Mesendoderm (in vitro differentiated cells): ENCODE results near the gene OR2J3.

ENCODE experiments used
- DNase-seq: peaks from one replicate; pipeline ENCODE4 v3.0.0; 2013
- H2AK5ac ChIP-seq: 2 replicates; pipeline ENCODE4 v1.6.1; 2013; ENCODE audit warnings: low read length, inconsistent platforms
- H2BK120ac ChIP-seq: 2 replicates; pipeline ENCODE4 v1.6.1; 2013; ENCODE audit warnings: low read depth, mild to moderate bottlenecking, low read length, moderate library complexity, mixed read lengths
- H2BK15ac ChIP-seq: replicated peaks from 2 replicates; pipeline ENCODE4 v1.6.1; 2013; ENCODE audit warnings: low read depth, mild to moderate bottlenecking, moderate library complexity
- H2BK5ac ChIP-seq: 2 replicates; pipeline ENCODE4 v1.6.1; 2013; ENCODE audit warnings: low read length, inconsistent platforms
- H3K18ac ChIP-seq: 2 replicates; pipeline ENCODE4 v1.6.1; 2013; ENCODE audit warnings: mild to moderate bottlenecking, low read length, mixed read lengths
- H3K23ac ChIP-seq: one replicate; pipeline ENCODE4 v1.6.1; 2013; ENCODE audit warnings: low read length
- H3K27ac ChIP-seq: 2 replicates; pipeline ENCODE4 v1.5.1; 2013; ENCODE audit warnings: low read depth, mild to moderate bottlenecking, inconsistent platforms, low read length, moderate library complexity
- H3K27me3 ChIP-seq: 2 replicates; pipeline ENCODE4 v1.6.1; 2013; ENCODE audit warnings: low read length, control low read depth, mild to moderate bottlenecking, inconsistent platforms; ENCODE audit not compliant: insufficient read depth, poor library complexity
- H3K36me3 ChIP-seq: 2 replicates; pipeline ENCODE4 v1.6.1; 2013; ENCODE audit warnings: low read length, inconsistent platforms; ENCODE audit not compliant: control insufficient read depth, insufficient read depth
- H3K4ac ChIP-seq: one replicate; pipeline ENCODE4 v1.6.1; 2013; ENCODE audit warnings: low read depth, mild to moderate bottlenecking, low read length, moderate library complexity
- H3K4me1 ChIP-seq: 2 replicates; pipeline ENCODE4 v1.6.1; 2013; ENCODE audit warnings: low read depth, low read length, inconsistent platforms; ENCODE audit not compliant: control insufficient read depth
- H3K4me2 ChIP-seq: 2 replicates; pipeline ENCODE4 v1.6.1; 2013; ENCODE audit warnings: low read length
- H3K4me3 ChIP-seq: 2 replicates; pipeline ENCODE4 v1.5.1; 2013; ENCODE audit warnings: mild to moderate bottlenecking, low read length
- H3K56ac ChIP-seq: one replicate; pipeline ENCODE4 v1.6.1; 2013; ENCODE audit warnings: low read length
- H3K79me1 ChIP-seq: 2 replicates; pipeline ENCODE4 v1.6.1; 2013; ENCODE audit warnings: low read length, inconsistent platforms
- H3K79me2 ChIP-seq: 2 replicates; pipeline ENCODE4 v1.6.1; 2013; ENCODE audit warnings: mild to moderate bottlenecking, low read length; ENCODE audit not compliant: control insufficient read depth, insufficient read depth
- H3K9ac ChIP-seq: 2 replicates; pipeline ENCODE4 v1.6.1; 2013; ENCODE audit warnings: low read length, inconsistent platforms
- H4K5ac ChIP-seq: one replicate; pipeline ENCODE4 v1.6.1; 2013; ENCODE audit warnings: low read length
- H4K8ac ChIP-seq: one replicate; pipeline ENCODE4 v1.6.1; 2013; ENCODE audit warnings: low read depth, mild to moderate bottlenecking, control low read depth, low read length, moderate library complexity
- WGBS: extraction: QIAGEN DNeasy Blood & Tissue Kit; methylation state at CpG from one replicate; pipeline ENCODE4 v1.1.7; 2013; ENCODE audit warnings: low lambda C conversion rate, missing lambda C conversion rate; ENCODE audit not compliant: insufficient coverage; ENCODE audit errors: extremely low coverage; 5-methylcytosine and 5-hydroxymethylcytosine counted together

Gene OR2J3

DNA sequence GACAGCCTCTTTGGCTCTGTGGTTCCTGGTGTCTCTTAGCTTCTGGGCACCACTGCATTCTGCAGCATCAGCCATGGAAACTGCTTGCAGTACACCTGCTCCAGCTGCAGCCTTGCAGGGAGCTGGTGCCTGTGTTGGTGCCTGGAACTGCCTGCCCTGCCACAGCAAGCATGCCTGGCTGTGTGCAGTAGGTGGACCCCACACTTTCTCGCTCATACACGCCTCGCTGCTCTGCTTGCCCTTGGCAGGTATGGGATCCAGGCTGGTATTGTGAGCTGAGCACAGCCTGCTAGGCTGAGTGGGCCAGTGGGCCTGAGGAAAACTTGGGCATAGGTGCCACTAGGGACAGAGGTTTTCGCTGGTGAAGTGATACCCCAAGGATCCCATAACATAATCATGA lies 22.8 kb downstream of the OR2J3 start:
- Histone ChIP-seq H3K18ac (no peak overlapping the region), H3K23ac (no peak overlapping the region), H2BK120ac (no peak overlapping the region), H3K27ac (no peak overlapping the region), H3K4me1 (no peaks in the 10 kb centered on the region), H4K8ac (no peak overlapping the region), H3K36me3 (no peaks in the 10 kb centered on the region), H2BK15ac (no peak overlapping the region), H3K79me1 (no peaks in the 10 kb centered on the region), H3K4ac (no peak overlapping the region), H3K9ac (no peak overlapping the region), H3K79me2 (no peaks in the 10 kb centered on the region), H3K4me2 (no peak overlapping the region), H4K5ac (no peak overlapping the region), H2AK5ac (no peak overlapping the region), H3K56ac (no peak overlapping the region), H2BK5ac (no peak overlapping the region), H3K27me3 (no peaks in the 10 kb centered on the region), H3K4me3 (no peak overlapping the region)
- WGBS: no CpG with 5 or more reads among the region's 4 CpGs
- DNase-seq: no peak

- no peak overlapping the region for H4K5ac ChIP-seq
- no CpG with 5 or more reads among the region's 2 CpGs for WGBS
- H3K4me2 ChIP-seq: no peak overlapping the region
- H2AK5ac ChIP-seq: no peak overlapping the region
- H3K23ac ChIP-seq: no peak overlapping the region
- H3K4me3 ChIP-seq: no peak overlapping the region
- no peak overlapping the region for H3K4ac ChIP-seq
- H3K4me1 ChIP-seq: no peaks in the 10 kb centered on the region
- H3K79me1 ChIP-seq: no peaks in the 10 kb centered on the region
- no peak overlapping the region for H4K8ac ChIP-seq
- no peak overlapping the region for H2BK15ac ChIP-seq
- H2BK120ac ChIP-seq: no peak overlapping the region
- H3K56ac ChIP-seq: no peak overlapping the region
- no peak overlapping the region for H2BK5ac ChIP-seq
- H3K27me3 ChIP-seq: no peaks in the 10 kb centered on the region
- H3K18ac ChIP-seq: no peak overlapping the region
- no peaks in the 10 kb centered on the region for H3K36me3 ChIP-seq
- H3K9ac ChIP-seq: no peak overlapping the region
- H3K27ac ChIP-seq: no peak overlapping the region
- H3K79me2 ChIP-seq: no peaks in the 10 kb centered on the region
- no peak for DNase-seq
These were observed 23.8 kb downstream of the OR2J3 start for GRCh38 chr6:29131691-29132090.

DNA sequence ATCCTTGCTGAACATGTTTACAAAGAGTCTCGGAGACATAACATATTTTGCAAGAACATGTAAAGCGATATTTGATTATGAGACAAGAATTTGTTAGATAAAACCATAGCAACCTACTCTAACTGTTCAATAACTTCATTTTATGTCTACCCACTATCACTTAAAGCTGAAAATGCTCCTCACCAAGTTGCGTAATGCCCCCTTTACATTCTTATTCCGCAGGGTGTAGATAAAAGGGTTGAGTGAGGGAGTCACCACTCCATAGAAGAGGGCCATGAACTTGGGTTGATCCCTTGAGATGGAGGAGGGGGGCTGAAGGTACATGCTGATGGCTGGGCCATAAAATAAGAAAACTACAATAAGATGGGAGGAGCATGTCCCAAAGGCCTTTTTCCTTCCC lies 29.9 kb downstream of the OR2J3 start:
- Histone ChIP-seq H4K5ac (no peak overlapping the region), H3K4me2 (no peak overlapping the region), H3K4me1 (no peaks in the 10 kb centered on the region), H3K56ac (no peak overlapping the region), H2AK5ac (no peak overlapping the region), H3K9ac (no peak overlapping the region), H4K8ac (no peak overlapping the region), H3K27me3 (no peaks in the 10 kb centered on the region), H3K4ac (no peak overlapping the region), H3K79me2 (no peaks in the 10 kb centered on the region), H3K4me3 (no peak overlapping the region), H3K18ac (no peak overlapping the region), H3K27ac (no peak overlapping the region), H2BK5ac (no peak overlapping the region), H2BK15ac (no peak overlapping the region), H3K36me3 (no peaks in the 10 kb centered on the region), H2BK120ac (no peak overlapping the region), H3K23ac (no peak overlapping the region), H3K79me1 (no peaks in the 10 kb centered on the region)
- WGBS: no CpG with 5 or more reads among the region's 4 CpGs
- DNase-seq: no peak

DNA sequence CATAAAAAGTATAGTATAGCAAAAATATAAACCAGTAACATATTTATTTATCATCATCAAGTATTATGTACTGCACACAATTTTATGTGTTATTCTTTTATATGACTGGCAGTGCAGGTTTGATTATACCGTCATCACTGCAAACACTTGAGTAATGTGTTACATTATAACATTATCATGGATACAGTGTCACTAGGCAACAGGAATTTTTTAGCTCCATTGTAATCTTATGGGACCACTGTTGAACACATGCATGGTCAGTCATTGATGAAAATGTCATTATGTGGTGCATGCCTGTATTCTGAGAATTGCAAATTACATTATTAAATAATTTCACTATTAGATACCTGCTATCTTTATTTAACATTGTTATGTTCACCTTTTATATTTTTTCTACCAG lies 33.7 kb downstream of the OR2J3 start:
- H3K27ac ChIP-seq: no peak overlapping the region
- no peak overlapping the region for H3K4me2 ChIP-seq
- H3K4ac ChIP-seq: no peak overlapping the region
- H3K56ac ChIP-seq: no peak overlapping the region
- no peak overlapping the region for H3K4me3 ChIP-seq
- H4K8ac ChIP-seq: no peak overlapping the region
- H3K79me1 ChIP-seq: no peaks in the 10 kb centered on the region
- no peaks in the 10 kb centered on the region for H3K4me1 ChIP-seq
- no peak overlapping the region for H2BK15ac ChIP-seq
- H4K5ac ChIP-seq: no peak overlapping the region
- H2BK5ac ChIP-seq: no peak overlapping the region
- H2AK5ac ChIP-seq: no peak overlapping the region
- H3K9ac ChIP-seq: no peak overlapping the region
- H2BK120ac ChIP-seq: no peak overlapping the region
- no peaks in the 10 kb centered on the region for H3K79me2 ChIP-seq
- no peak for DNase-seq
- WGBS: no CpG with 5 or more reads among the region's 1 CpG
- H3K23ac ChIP-seq: no peak overlapping the region
- H3K27me3 ChIP-seq: no peaks in the 10 kb centered on the region
- H3K36me3 ChIP-seq: no peaks in the 10 kb centered on the region
- H3K18ac ChIP-seq: no peak overlapping the region

GRCh38 chr6:29142309-29142708 lies 34.5 kb downstream of the OR2J3 start:
- H3K4me1 ChIP-seq: no peaks in the 10 kb centered on the region
- H3K4me2 ChIP-seq: no peak overlapping the region
- peak; percentile 67 for DNase-seq
- no peak overlapping the region for H3K4ac ChIP-seq
- no peak overlapping the region for H2BK15ac ChIP-seq
- H2AK5ac ChIP-seq: no peak overlapping the region
- no peak overlapping the region for H2BK120ac ChIP-seq
- no peak overlapping the region for H3K27ac ChIP-seq
- no peaks in the 10 kb centered on the region for H3K27me3 ChIP-seq
- H3K9ac ChIP-seq: no peak overlapping the region
- no peak overlapping the region for H4K5ac ChIP-seq
- H3K36me3 ChIP-seq: no peaks in the 10 kb centered on the region
- H3K79me2 ChIP-seq: no peaks in the 10 kb centered on the region
- H3K4me3 ChIP-seq: no peak overlapping the region
- no peak overlapping the region for H3K18ac ChIP-seq
- H3K79me1 ChIP-seq: no peaks in the 10 kb centered on the region
- no peak overlapping the region for H4K8ac ChIP-seq
- no peak overlapping the region for H3K23ac ChIP-seq
- no peak overlapping the region for H3K56ac ChIP-seq
- H2BK5ac ChIP-seq: no peak overlapping the region

- Histone ChIP-seq H3K79me2 (no peaks in the 10 kb centered on the region), H3K27me3 (no peaks in the 10 kb centered on the region), H4K8ac (no peak overlapping the region), H3K27ac (no peak overlapping the region), H2BK120ac (no peak overlapping the region), H2BK15ac (no peak overlapping the region), H4K5ac (no peak overlapping the region), H3K4me2 (no peak overlapping the region), H3K4ac (no peak overlapping the region), H3K56ac (no peak overlapping the region), H3K23ac (no peak overlapping the region), H3K4me1 (no peaks in the 10 kb centered on the region), H3K9ac (no peak overlapping the region), H3K4me3 (no peak overlapping the region), H2BK5ac (no peak overlapping the region), H3K79me1 (no peaks in the 10 kb centered on the region), H2AK5ac (no peak overlapping the region), H3K18ac (no peak overlapping the region), H3K36me3 (no peaks in the 10 kb centered on the region)
- DNase-seq: peak; percentile 15
- WGBS: no CpG with 5 or more reads among the region's 2 CpGs
These were observed 38.3 kb downstream of the OR2J3 start for GRCh38 chr6:29146179-29146578.
